ENCODE data around the gene SYT2.
"Not testable (repeated sequence)": the region's sequence is repeated elsewhere in the genome, so short reads cannot be mapped to it uniquely, and the experiment has no call there.

The SYT2 gene

GRCh38 chr1:202564958-202565495 is 145.2 kb downstream of the SYT2 start:
- no peak for DNase-seq

- no peak for DNase-seq
Observed at GRCh38 chr1:202563818-202564217, 146.4 kb downstream of the SYT2 start.

GRCh38 chr1:202562444-202563060 is 147.7 kb downstream of the SYT2 start:
- no peak for DNase-seq

GRCh38 chr1:202561726-202562443 is 148.4 kb downstream of the SYT2 start:
- DNase-seq = no peak

- no peak for DNase-seq
Observed at GRCh38 chr1:202561240-202561639, 149.0 kb downstream of the SYT2 start.

GRCh38 chr1:202557662-202558061 is 152.6 kb downstream of the SYT2 start:
- not testable (repeated sequence) for DNase-seq

- not testable (repeated sequence) for DNase-seq
Observed at GRCh38 chr1:202556037-202556436, 154.2 kb downstream of the SYT2 start.

GRCh38 chr1:202554619-202555018 is 155.6 kb downstream of the SYT2 start:
- not testable (repeated sequence) for DNase-seq

- DNase-seq = no peak
Observed at GRCh38 chr1:202553560-202554038, 156.7 kb downstream of the SYT2 start.

GRCh38 chr1:202553078-202553477 is 157.2 kb downstream of the SYT2 start:
- DNase-seq = not testable (repeated sequence)

- not testable (repeated sequence) for DNase-seq
Observed at GRCh38 chr1:202552615-202553014, 157.6 kb downstream of the SYT2 start.

GRCh38 chr1:202551683-202552082 is 158.6 kb downstream of the SYT2 start:
- DNase-seq = no peak

GRCh38 chr1:202550088-202550487 is 160.2 kb downstream of the SYT2 start:
- not testable (repeated sequence) for DNase-seq

GRCh38 chr1:202547215-202547614 is 163.0 kb downstream of the SYT2 start:
- DNase-seq = no peak

GRCh38 chr1:202546796-202547195 is 163.5 kb downstream of the SYT2 start:
- not testable (repeated sequence) for DNase-seq

GRCh38 chr1:202546377-202546776 is 163.9 kb downstream of the SYT2 start:
- not testable (repeated sequence) for DNase-seq

- not testable (repeated sequence) for DNase-seq
Observed at GRCh38 chr1:202545647-202546303, 164.5 kb downstream of the SYT2 start.

GRCh38 chr1:202544766-202545449 is 165.3 kb downstream of the SYT2 start:
- not testable (repeated sequence) for DNase-seq

GRCh38 chr1:202543537-202543936 is 166.7 kb downstream of the SYT2 start:
- not testable (repeated sequence) for DNase-seq

GRCh38 chr1:202542415-202542814 is 167.8 kb downstream of the SYT2 start:
- DNase-seq = not testable (repeated sequence)

- not testable (repeated sequence) for DNase-seq
Observed at GRCh38 chr1:202540858-202541257, 169.4 kb downstream of the SYT2 start.
